ENCODE measurements around the gene PPP1R12A.

The PPP1R12A gene

GRCh38 chr12:79747274-79747673, 187.6 kb downstream of the PPP1R12A start:
- H3K4me1 ChIP-seq (ENCODE audit: insufficient read depth, low read length): no peaks in the 10 kb centered on the region
- no peaks in the 10 kb centered on the region for H3K36me3 ChIP-seq (ENCODE audit: insufficient read depth, low read depth, low read length)
- no peaks in the 10 kb centered on the region for H3K27me3 ChIP-seq (ENCODE audit: insufficient read depth, low read length)
- no peak overlapping the region for H3K4me3 ChIP-seq (ENCODE audit: low read length)
- no peak overlapping the region for H3K9ac ChIP-seq (ENCODE audit: low read depth, low read length)
- H3K9me3 ChIP-seq (ENCODE audit: insufficient read depth, low read depth, low read length): no peaks in the 10 kb centered on the region; the same call in 1 of the 2 replicates
- H3K27ac ChIP-seq (ENCODE audit: low read length): no peak overlapping the region

DNA sequence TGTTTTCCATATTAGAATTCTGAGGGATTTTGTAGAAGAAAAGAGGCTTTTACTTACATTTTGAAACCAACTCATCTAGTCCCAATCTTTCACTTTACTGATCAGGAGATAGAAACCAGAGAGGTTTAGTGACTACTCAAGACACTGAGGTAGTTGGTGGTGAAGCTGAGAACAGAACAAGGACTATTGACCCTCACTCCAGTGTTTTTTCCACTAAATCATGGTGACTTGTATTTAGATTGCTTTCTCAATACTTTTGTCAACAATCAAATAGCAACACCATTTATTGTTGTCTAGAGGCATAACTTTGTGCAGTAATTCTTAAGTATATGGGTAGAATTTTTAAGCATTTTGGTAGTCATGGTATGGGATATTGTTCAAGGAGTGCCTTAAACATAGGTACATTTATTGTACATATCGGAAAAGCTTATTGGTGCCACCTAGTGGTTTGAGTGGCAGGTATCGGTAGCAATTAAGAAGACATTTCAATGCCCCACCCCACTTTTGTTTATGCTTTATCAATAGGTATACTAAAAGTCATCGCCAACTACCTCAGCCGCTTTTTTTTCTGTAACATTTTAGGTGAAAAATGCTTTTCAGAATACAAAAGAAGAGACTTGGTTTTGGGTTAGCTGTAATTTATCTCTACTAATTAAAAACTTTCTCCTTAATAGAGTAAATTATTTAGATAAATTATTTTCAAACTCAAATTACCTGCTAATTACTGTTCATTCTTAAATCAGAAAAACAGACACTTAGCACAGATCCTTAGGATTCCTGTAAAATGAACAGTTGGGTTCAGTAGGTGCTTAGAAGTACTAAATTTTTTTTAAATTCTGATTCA, 196.8 kb downstream of the PPP1R12A start:
- H3K27ac ChIP-seq (ENCODE audit: low read length): no peak overlapping the region
- H3K9me3 ChIP-seq (ENCODE audit: insufficient read depth, low read depth, low read length): no peaks in the 10 kb centered on the region
- H3K4me1 ChIP-seq (ENCODE audit: insufficient read depth, low read length): no peaks in the 10 kb centered on the region
- no peak overlapping the region for H3K9ac ChIP-seq (ENCODE audit: low read depth, low read length)
- no peak overlapping the region for H3K4me3 ChIP-seq (ENCODE audit: low read length)
- no peaks in the 10 kb centered on the region for H3K36me3 ChIP-seq (ENCODE audit: insufficient read depth, low read depth, low read length)
- H3K27me3 ChIP-seq (ENCODE audit: insufficient read depth, low read length): no peaks in the 10 kb centered on the region

GRCh38 chr12:79732638-79733037, 202.3 kb downstream of the PPP1R12A start:
- Histone ChIP-seq H3K4me3 (ENCODE audit: low read length) (no peak overlapping the region), H3K36me3 (ENCODE audit: insufficient read depth, low read depth, low read length) (no peaks in the 10 kb centered on the region)

GRCh38 chr12:79725987-79726386, 208.9 kb downstream of the PPP1R12A start:
- H3K4me3 ChIP-seq (ENCODE audit: low read length): no peak overlapping the region
- no peak overlapping the region for H3K27ac ChIP-seq (ENCODE audit: low read length)
- H3K9me3 ChIP-seq (ENCODE audit: insufficient read depth, low read depth, low read length): no peaks in the 10 kb centered on the region
- H3K9ac ChIP-seq (ENCODE audit: low read depth, low read length): no peak overlapping the region
- H3K27me3 ChIP-seq (ENCODE audit: insufficient read depth, low read length): no peaks in the 10 kb centered on the region
- no peaks in the 10 kb centered on the region for H3K4me1 ChIP-seq (ENCODE audit: insufficient read depth, low read length)
- H3K36me3 ChIP-seq (ENCODE audit: insufficient read depth, low read depth, low read length): no peaks in the 10 kb centered on the region

More at GRCh38 chr12:79732638-79733037, 202.3 kb downstream of the PPP1R12A start:
- H3K27me3 ChIP-seq (ENCODE audit: insufficient read depth, low read length): no peaks in the 10 kb centered on the region
- H3K4me1 ChIP-seq (ENCODE audit: insufficient read depth, low read length): no peaks in the 10 kb centered on the region
- no peak overlapping the region for H3K9ac ChIP-seq (ENCODE audit: low read depth, low read length)
- no peaks in the 10 kb centered on the region for H3K9me3 ChIP-seq (ENCODE audit: insufficient read depth, low read depth, low read length)
- H3K27ac ChIP-seq (ENCODE audit: low read length): no peak overlapping the region
